Skeletal muscle tissue (tissue), 4 donors: ENCODE measurements around the gene DMD. TPM values are rescaled to one million over a fixed set of nuclear protein-coding genes. Genes with fewer than 3 reads are reported as not detected.
"Not testable (repeated sequence)": the region's sequence is repeated elsewhere in the genome, so short reads cannot be mapped to it uniquely, and the experiment has no call there.

ENCODE experiments used
- H3K27ac ChIP-seq: one replicate; pipeline ENCODE4 v1.7.0; 2013; ENCODE audit warnings: mild to moderate bottlenecking, low read depth, low read length, inconsistent platforms
- H3K27me3 ChIP-seq, 3 donors: one replicate each; pipeline ENCODE4 v1.7.0; 2013; ENCODE audit warnings: low read length in 3 of 3; ENCODE audit not compliant: control insufficient read depth in 3 of 3, insufficient read depth in 3 of 3
- H3K36me3 ChIP-seq, 3 donors: one replicate each; pipeline ENCODE4 v1.7.0; 2013; ENCODE audit warnings: low read length in 3 of 3; ENCODE audit not compliant: control insufficient read depth in 3 of 3, insufficient read depth in 3 of 3
- H3K4me1 ChIP-seq, 3 donors: one replicate each; pipeline ENCODE4 v1.7.0; 2013; ENCODE audit warnings: low read length in 3 of 3, mild to moderate bottlenecking in 3 of 3; ENCODE audit not compliant: control insufficient read depth in 3 of 3, insufficient read depth in 3 of 3
- H3K4me3 ChIP-seq, 3 donors: one replicate each; pipeline ENCODE4 v1.7.0; 2013; ENCODE audit warnings: low read length in 3 of 3
- H3K9ac ChIP-seq, 3 donors: one replicate each; pipeline ENCODE4 v1.7.0; 2013; ENCODE audit warnings: low read length in 3 of 3, mild to moderate bottlenecking in 3 of 3, moderate library complexity in 2 of 3, low read depth in 1 of 3
- H3K9me3 ChIP-seq, 3 donors: one replicate each; pipeline ENCODE4 v1.7.0; 2013; ENCODE audit warnings: low read length in 3 of 3; ENCODE audit not compliant: control insufficient read depth in 3 of 3
- total RNA-seq: library from RNA; depleted of rRNA; stranded (reverse); fragments of >200 nt; gene quantifications from one replicate; pipeline ENCODE4 v1.2.3, GENCODE V29; 2014
- donor health status: Osteomylitis.

The DMD gene
- total RNA-seq, 1 donor from 2014 or later, result 190 TPM

GRCh38 chrX:33194876-33195433 lies 16.4 kb downstream of the DMD start:
- no peaks in the 10 kb centered on the region for H3K27me3 ChIP-seq
- H3K4me1 ChIP-seq, result peaks cover 3 to 10% (median 6%) of the 10 kb centered on the region in 3 donors
- H3K4me3 ChIP-seq, result peak overlapping the region in 1 of 3 donors; percentile 38
- no peaks in the 10 kb centered on the region for H3K36me3 ChIP-seq
- peak overlapping the region in 1 of 3 donors; percentile 33 for H3K9ac ChIP-seq
- H3K27ac ChIP-seq, result peak overlapping the region; percentile 72
- no peaks in the 10 kb centered on the region for H3K9me3 ChIP-seq

GRCh38 chrX:33194289-33194688 lies 17.1 kb downstream of the DMD start:
- no peaks in the 10 kb centered on the region for H3K9me3 ChIP-seq
- H3K27ac ChIP-seq, result no peak overlapping the region
- no peaks in the 10 kb centered on the region for H3K27me3 ChIP-seq
- peaks cover 6 to 10% (median 6%) of the 10 kb centered on the region in 3 donors for H3K4me1 ChIP-seq
- no peak overlapping the region for H3K9ac ChIP-seq
- H3K36me3 ChIP-seq, result no peaks in the 10 kb centered on the region
- no peak overlapping the region for H3K4me3 ChIP-seq

GRCh38 chrX:33190016-33190415 lies 21.3 kb downstream of the DMD start:
- Histone ChIP-seq H3K36me3 (no peaks in the 10 kb centered on the region), H3K4me3 (no peak overlapping the region), H3K4me1 (peaks cover 4 to 13% (median 5%) of the 10 kb centered on the region in 3 donors), H3K27ac (peak overlapping the region; percentile 9), H3K9ac (no peak overlapping the region), H3K9me3 (no peaks in the 10 kb centered on the region), H3K27me3 (no peaks in the 10 kb centered on the region)

- Histone ChIP-seq H3K4me1 (peaks cover 2 to 13% (median 5%) of the 10 kb centered on the region in 3 donors), H3K27ac (peak overlapping the region; percentile 3), H3K9ac (no peak overlapping the region)
Observed at GRCh38 chrX:33188881-33189280, 22.5 kb downstream of the DMD start.

GRCh38 chrX:33188286-33188685 lies 23.1 kb downstream of the DMD start:
- Histone ChIP-seq H3K36me3 (no peaks in the 10 kb centered on the region), H3K4me3 (peak overlapping the region in 1 of 3 donors; percentile 6), H3K9me3 (no peaks in the 10 kb centered on the region), H3K27me3 (no peaks in the 10 kb centered on the region), H3K9ac (peak overlapping the region in 1 of 3 donors; percentile 33), H3K4me1 (peaks cover 2 to 13% (median 5%) of the 10 kb centered on the region in 3 donors), H3K27ac (peak overlapping the region; percentile 3)

More at GRCh38 chrX:33188881-33189280, 22.5 kb downstream of the DMD start:
- H3K27me3 ChIP-seq, result no peaks in the 10 kb centered on the region
- no peaks in the 10 kb centered on the region for H3K9me3 ChIP-seq
- no peaks in the 10 kb centered on the region for H3K36me3 ChIP-seq
- no peak overlapping the region for H3K4me3 ChIP-seq

GRCh38 chrX:33184803-33185202 lies 26.5 kb downstream of the DMD start:
- H3K4me3 ChIP-seq, H3K9ac ChIP-seq, H3K27ac ChIP-seq, H3K27me3 ChIP-seq, H3K36me3 ChIP-seq, H3K4me1 ChIP-seq, H3K9me3 ChIP-seq: not testable (repeated sequence)

GRCh38 chrX:33183361-33183760 lies 28.0 kb downstream of the DMD start:
- H3K4me1 ChIP-seq, result peaks cover 0 to 1% (median 0%) of the 10 kb centered on the region in 3 donors
- H3K4me3 ChIP-seq, result no peak overlapping the region
- H3K27ac ChIP-seq, result peak overlapping the region; percentile 78
- H3K27me3 ChIP-seq, result no peaks in the 10 kb centered on the region
- H3K36me3 ChIP-seq, result no peaks in the 10 kb centered on the region
- H3K9me3 ChIP-seq, result no peaks in the 10 kb centered on the region
- peak overlapping the region; percentile 25 to 55 (median 51) for H3K9ac ChIP-seq

GRCh38 chrX:33178690-33179089 lies 32.7 kb downstream of the DMD start:
- no peaks in the 10 kb centered on the region for H3K27me3 ChIP-seq
- no peaks in the 10 kb centered on the region for H3K9me3 ChIP-seq
- peak overlapping the region in 2 of 3 donors; percentile 16 to 45 for H3K9ac ChIP-seq
- peaks cover 4 to 9% (median 4%) of the 10 kb centered on the region in 3 donors for H3K4me1 ChIP-seq
- peak overlapping the region in 2 of 3 donors; percentile 7 to 12 for H3K4me3 ChIP-seq
- H3K27ac ChIP-seq, result peak overlapping the region; percentile 78
- H3K36me3 ChIP-seq, result no peaks in the 10 kb centered on the region

GRCh38 chrX:33178218-33178617 lies 33.1 kb downstream of the DMD start:
- Histone ChIP-seq H3K9ac (peak overlapping the region in 2 of 3 donors; percentile 16 to 45), H3K4me1 (peaks cover 4 to 9% (median 4%) of the 10 kb centered on the region in 3 donors), H3K36me3 (no peaks in the 10 kb centered on the region), H3K27ac (peak overlapping the region; percentile 78), H3K4me3 (peak overlapping the region in 2 of 3 donors; percentile 7 to 27), H3K9me3 (no peaks in the 10 kb centered on the region), H3K27me3 (no peaks in the 10 kb centered on the region)

GRCh38 chrX:33175201-33175600 lies 36.1 kb downstream of the DMD start:
- no peak overlapping the region for H3K27ac ChIP-seq
- no peaks in the 10 kb centered on the region for H3K9me3 ChIP-seq
- H3K4me3 ChIP-seq, result no peak overlapping the region
- no peaks in the 10 kb centered on the region for H3K36me3 ChIP-seq
- no peaks in the 10 kb centered on the region for H3K27me3 ChIP-seq
- no peak overlapping the region for H3K9ac ChIP-seq
- H3K4me1 ChIP-seq, result peaks cover 4 to 9% (median 4%) of the 10 kb centered on the region in 3 donors
